HepG2 (cell line): Measurements from ENCODE around the gene RIIAD1. TPM values are rescaled to one million over a fixed set of nuclear protein-coding genes. Genes with fewer than 3 reads are reported as not detected.

Experiments
- ATAC-seq: fragments of 200-7000 bp; cut with Tn5 transposase; 3 replicates; pipeline ENCODE4 v1.9.1; 2020; ENCODE audit warnings: mild to moderate bottlenecking, moderate library complexity
- Bru-seq: library from RNA; stranded (reverse); fragments of 400-500 nt; gene quantifications from one replicate; lab custom pipeline; 2021; lab: Mats Ljungman, UMichigan
- BruChase-seq, 2 experiments: library from RNA; stranded (reverse); fragments of 400-500 nt; gene quantifications; one replicate each; lab custom pipeline; 2021; lab: Mats Ljungman, UMichigan
- BruUV-seq: library from RNA; stranded (reverse); fragments of 400-500 nt; replicated peaks from 2 replicates; lab custom pipeline; 2021; lab: Mats Ljungman, UMichigan
- CTCF ChIA-PET: fragments of 300-600 bp; formaldehyde crosslinking; extraction: SDS; loops from one replicate; lab custom pipeline; 2021; ENCODE audit warnings: low total read pairs, inconsistent platforms, low intra/inter-chr PET ratio; lab: Yijun Ruan, JAX
- POLR2A ChIA-PET: fragments of 350-600 bp; sonication (Branson Sonifier 250); formaldehyde crosslinking; loops from one replicate; lab custom pipeline; 2020; ENCODE audit warnings: antibody characterized with exemption, inconsistent platforms; lab: Yijun Ruan, JAX
- DNase-seq: peaks from one replicate; pipeline ENCODE4 v3.0.0-alpha.2; 2015; ENCODE audit warnings: low spot score
- FAIRE-seq: peaks from 3 replicates; lab custom pipeline; 2011; peaks lifted over from hg19 to GRCh38; lab: Jason Lieb, UNC
- H2AFZ ChIP-seq: one replicate; pipeline ENCODE4 v1.6.1; 2011; ENCODE audit warnings: low read length, inconsistent platforms
- H3K27ac ChIP-seq: fragments of 300-600 bp; 3 replicates; pipeline ENCODE4 v1.8.0; 2011; ENCODE audit warnings: mixed run types, mild to moderate bottlenecking, mixed read lengths, low read length, inconsistent platforms; ENCODE audit not compliant: insufficient read depth; ENCODE audit errors: extremely low read length
- H3K27me3 ChIP-seq, 2 experiments: fragments of 200-600 bp in 1 of 2; 2 replicates in 1 of 2; 3 replicates in 1 of 2; pipeline versions ENCODE4 v1.6.0 to v1.8.0; 2011; ENCODE audit warnings: low read length in 2 of 2, mild to moderate bottlenecking in 2 of 2, moderate library complexity in 2 of 2, inconsistent platforms in 1 of 2; ENCODE audit not compliant: insufficient read depth in 2 of 2, control insufficient read depth in 1 of 2
- H3K36me3 ChIP-seq, 2 experiments: fragments of 200-600 bp in 1 of 2; replicated peaks in 1 of 2; 2 replicates in 1 of 2; 3 replicates in 1 of 2; pipeline versions ENCODE4 v1.5.1 to v1.8.0; 2011; ENCODE audit warnings: low read length in 2 of 2, inconsistent platforms in 1 of 2; ENCODE audit not compliant: insufficient read depth in 2 of 2, control insufficient read depth in 1 of 2
- H3K4me1 ChIP-seq: 2 replicates; pipeline ENCODE4 v1.5.1; 2012; ENCODE audit warnings: low read length, inconsistent platforms; ENCODE audit not compliant: insufficient read depth
- H3K4me2 ChIP-seq: 2 replicates; pipeline ENCODE4 v1.6.0; 2011; ENCODE audit warnings: low read depth, low read length, inconsistent platforms
- H3K4me3 ChIP-seq, 3 experiments: fragments of 200-600 bp in 1 of 3; sonication (generic), shearing (Covaris generic) in 1 of 3; replicated peaks in 1 of 3; 2 replicates each; pipeline ENCODE4 v1.5.1; 2011 to 2016; ENCODE audit warnings: low read length in 3 of 3, inconsistent platforms in 2 of 3, low read depth in 2 of 3, mild to moderate bottlenecking in 2 of 3, control low read depth in 1 of 3, mixed read lengths in 1 of 3; ENCODE audit not compliant: insufficient read depth in 1 of 3
- H3K79me2 ChIP-seq: one replicate; pipeline ENCODE4 v1.6.1; 2011; ENCODE audit warnings: low read length, inconsistent platforms; ENCODE audit not compliant: insufficient read depth
- H3K9ac ChIP-seq: 2 replicates; pipeline ENCODE4 v1.6.0; 2011; ENCODE audit warnings: mild to moderate bottlenecking, low read depth, low read length, inconsistent platforms; ENCODE audit not compliant: insufficient read depth
- H3K9me3 ChIP-seq: 2 replicates; pipeline ENCODE4 v1.5.1; 2012; ENCODE audit warnings: mild to moderate bottlenecking, low read length
- H4K20me1 ChIP-seq: 2 replicates; pipeline ENCODE4 v1.6.0; 2011; ENCODE audit warnings: inconsistent platforms, mild to moderate bottlenecking, low read length, moderate library complexity; ENCODE audit not compliant: insufficient read depth
- ARNT ChIP-seq: fragments of 450-650 bp; IDR thresholded peaks from 2 replicates; pipeline ENCODE4 v1.6.1; 2017
- FOXA3 ChIP-seq: IDR thresholded peaks from 2 replicates; pipeline ENCODE4 v1.6.1; 2016; ENCODE audit warnings: missing genetic modification reagents, missing compliant biosample characterization
- HNRNPLL ChIP-seq: fragments of 200-400 bp; formaldehyde crosslinking; IDR thresholded peaks from 2 replicates; pipeline ENCODE4 v1.6.1; 2017; ENCODE audit warnings: mild to moderate bottlenecking, low read depth, low read length; ENCODE audit not compliant: poor library complexity, severe bottlenecking
- JARID2 ChIP-seq: sonication (generic); formaldehyde crosslinking; IDR thresholded peaks from 2 replicates; pipeline ENCODE4 v1.8.1; 2023; ENCODE audit warnings: missing genetic modification reagents, inconsistent platforms; ENCODE audit not compliant: insufficient replicate concordance
- RFX1 ChIP-seq: fragments of 450-650 bp; IDR thresholded peaks from 2 replicates; pipeline ENCODE4 v1.6.1; 2017
- RFX3 ChIP-seq: IDR thresholded peaks from 2 replicates; pipeline ENCODE4 v1.6.1; 2016; ENCODE audit warnings: missing biosample characterization, missing genetic modification reagents
- SAP130 ChIP-seq: IDR thresholded peaks from 2 replicates; pipeline ENCODE4 v1.6.1; 2016; ENCODE audit warnings: low read depth
- ZNF816 ChIP-seq: sonication (generic); formaldehyde crosslinking; IDR thresholded peaks from 2 replicates; pipeline ENCODE4 v1.8.0; 2022; ENCODE audit warnings: missing genetic modification reagents, mild to moderate bottlenecking, borderline replicate concordance
- WGBS: methylation state at CpG from one replicate; pipeline ENCODE4 v1.1.6; 2017; ENCODE audit warnings: low lambda C conversion rate; 5-methylcytosine and 5-hydroxymethylcytosine counted together
- in situ Hi-C: cut with HindIII; loops from 2 replicates; pipeline ENCODE4 v1.10.0; 2017; ENCODE audit warnings: low pct_unique_long_range_greater_than_20kb; ENCODE audit not compliant: extremely low pct_ligation_motif_present
- intact Hi-C: fragments of 100-400 bp; cut with micrococcal nuclease; formaldehyde crosslinking; loops from one replicate; pipeline ENCODE4 v1.10.0; 2022; ENCODE audit not compliant: unreplicated experiment
- long read RNA-seq, 2 experiments: library from RNA in 1 of 2; library from polyadenylated mRNA in 1 of 2; stranded (forward) in 1 of 2; unstranded in 1 of 2; transcript quantifications; one replicate each; pipeline ENCODE4 v2.0.0, GENCODE V29; 2019 to 2022
- polyA minus RNA-seq, 3 experiments: library from RNA; depleted of rRNA, polyadenylated mRNA; stranded (reverse); fragments of >200 nt; gene quantifications; 2 replicates each; pipeline ENCODE4 v1.2.3, GENCODE V29; 2011; ENCODE audit warnings: low replicate concordance in 1 of 3
- polyA plus RNA-seq, 8 experiments: library from polyadenylated mRNA; depleted of rRNA in 3 of 8; stranded (reverse) in 7 of 8; unstranded in 1 of 8; fragments of >200 nt; fragmentation: Illumina TruSeq in 4 of 8; extraction: Trizol in 4 of 8; gene quantifications; 2 replicates each; pipeline versions ENCODE4 v1.2.1 to v1.2.3, GENCODE V29; 2011 to 2016; ENCODE audit warnings: low read depth in 4 of 8, missing spikeins in 1 of 8, mixed read lengths in 1 of 8; ENCODE audit not compliant: insufficient read depth in 1 of 8
- total RNA-seq, 5 experiments: library from RNA; depleted of rRNA; stranded (reverse); fragments of >200 nt; fragmentation: Illumina TruSeq; extraction: Trizol; gene quantifications; 2 replicates each; pipeline ENCODE4 v1.2.3, GENCODE V29; 2016; ENCODE audit warnings: low read depth in 1 of 5
- TF ChIP-seq, protein P1 (sequence below): sonication (generic); formaldehyde crosslinking; IDR thresholded peaks from 2 replicates; pipeline ENCODE4 v1.8.1; 2023; ENCODE audit warnings: mild to moderate bottlenecking, moderate library complexity, missing genetic modification reagents
- TF ChIP-seq, protein P2 (sequence below): sonication (generic); formaldehyde crosslinking; IDR thresholded peaks from 2 replicates; pipeline ENCODE4 v1.8.1; 2023; ENCODE audit warnings: missing genetic modification reagents, mild to moderate bottlenecking, borderline replicate concordance
- TF ChIP-seq, protein P3 (sequence below): sonication (generic); formaldehyde crosslinking; IDR thresholded peaks from 2 replicates; pipeline ENCODE4 v1.8.1; 2022; ENCODE audit warnings: low read depth, mild to moderate bottlenecking, missing genetic modification reagents
- TF ChIP-seq, protein P4 (sequence below): sonication (generic); formaldehyde crosslinking; IDR thresholded peaks from 2 replicates; pipeline ENCODE4 v1.4.0; 2020; ENCODE audit warnings: missing genetic modification reagents

Gene RIIAD1, protein sequence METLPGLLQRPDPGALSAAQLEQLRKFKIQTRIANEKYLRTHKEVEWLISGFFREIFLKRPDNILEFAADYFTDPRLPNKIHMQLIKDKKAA
- total RNA-seq (2016; rRNA removed; fragmentation: Illumina TruSeq; extraction: Trizol) (not detected in 2 replicates), polyA plus RNA-seq (2011; rRNA removed) (not detected in 2 replicates), polyA minus RNA-seq (2011; rRNA and poly(A)+ RNA removed; ENCODE audit: low replicate concordance) (not detected in 2 replicates), Bru-seq, nascent RNA (percentile 5 among the genes with signal in this experiment), BruChase-seq, experiment 1, labeled RNA remaining after a 6-hour chase (percentile 9 among the genes with signal in this experiment), BruChase-seq, experiment 2, labeled RNA remaining after a 2-hour chase (percentile 5 among the genes with signal in this experiment)
- not detected in 2 replicates for total RNA-seq (2016; cell fraction: cytosol; rRNA removed; fragmentation: Illumina TruSeq; extraction: Trizol; ENCODE audit: low read depth)
- not detected in 2 replicates for total RNA-seq (2016; cell fraction: insoluble cytoplasmic fraction; rRNA removed; fragmentation: Illumina TruSeq; extraction: Trizol)
- total RNA-seq (2016; cell fraction: membrane; rRNA removed; fragmentation: Illumina TruSeq; extraction: Trizol): not detected in 2 replicates
- total RNA-seq (2016; cell fraction: nucleus; rRNA removed; fragmentation: Illumina TruSeq; extraction: Trizol): not detected in 2 replicates
- not detected in 2 replicates for polyA plus RNA-seq (2011; cell fraction: cytosol; rRNA removed)
- not detected in 2 replicates for polyA plus RNA-seq (2011; cell fraction: nucleus; rRNA removed)
- not detected in 2 replicates for polyA plus RNA-seq (2012)
- polyA plus RNA-seq (2016; cell fraction: cytosol; fragmentation: Illumina TruSeq; extraction: Trizol; ENCODE audit: low read depth): not detected in 2 replicates
- not detected in 2 replicates for polyA plus RNA-seq (2016; cell fraction: insoluble cytoplasmic fraction; fragmentation: Illumina TruSeq; extraction: Trizol; ENCODE audit: low read depth)
- polyA plus RNA-seq (2016; cell fraction: membrane; fragmentation: Illumina TruSeq; extraction: Trizol; ENCODE audit: low read depth): not detected in 2 replicates
- not detected in 2 replicates for polyA plus RNA-seq (2016; cell fraction: nucleus; fragmentation: Illumina TruSeq; extraction: Trizol; ENCODE audit: insufficient read depth, low read depth)
- not detected in 2 replicates for polyA minus RNA-seq (2011; cell fraction: cytosol; rRNA and poly(A)+ RNA removed)
- not detected in 2 replicates for polyA minus RNA-seq (2011; cell fraction: nucleus; rRNA and poly(A)+ RNA removed)
- long read RNA-seq, experiment 1: 0 reads
- long read RNA-seq, experiment 2: 0 reads

DNA sequence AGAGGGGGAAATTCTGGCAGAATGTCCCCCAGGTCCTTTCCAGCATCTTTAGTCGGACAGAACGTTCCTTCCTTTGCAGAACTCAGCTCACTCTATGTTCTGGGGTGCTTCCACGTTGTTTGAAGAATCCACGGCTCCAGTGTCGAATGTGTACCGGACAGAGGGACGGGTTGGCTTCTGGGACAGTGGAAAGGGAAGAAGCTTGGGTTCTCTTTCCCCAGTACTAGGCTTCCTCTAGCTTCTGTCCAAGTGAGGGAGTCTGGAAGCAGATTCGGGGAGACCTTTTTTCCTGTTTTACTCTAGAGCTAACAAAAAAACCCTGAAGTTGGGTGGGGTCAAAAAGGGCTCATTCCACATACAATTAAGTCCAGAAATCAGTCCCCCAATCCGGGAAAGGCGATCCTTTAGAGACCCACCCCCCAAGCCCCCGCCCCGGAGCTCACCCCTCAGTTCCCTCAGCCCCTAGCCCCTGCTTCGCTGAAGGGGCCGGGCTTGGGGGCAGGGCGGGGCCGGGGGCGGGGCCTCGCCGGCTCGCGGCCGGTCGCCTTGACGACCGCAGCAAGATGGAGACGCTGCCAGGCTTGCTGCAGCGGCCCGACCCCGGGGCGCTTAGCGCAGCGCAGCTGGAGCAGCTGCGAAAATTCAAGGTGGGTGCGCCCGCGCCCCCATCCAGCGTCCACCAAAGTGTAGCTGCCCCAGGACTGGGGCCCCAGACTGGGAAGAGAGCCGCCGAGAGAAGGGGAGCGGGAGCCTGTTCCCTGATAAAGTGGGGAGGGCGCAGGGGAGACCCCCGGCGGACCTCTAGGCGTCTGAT, at the start of gene RIIAD1:
Gene RIIAD1, plus strand, starts transcription at position 549 of the 814 bp plus-strand sequence. Its CDS starts 15 bp downstream, at position 564.
- in situ Hi-C loops (no loop called here), intact Hi-C loops (no loop called here)
- peak; percentile 72 for ATAC-seq
- peaks cover 3 to 35% of the 10 kb centered on the region in 2 experiments for H3K27me3 ChIP-seq
- no peak for DNase-seq
- POLR2A ChIA-PET: interaction anchor here (1.0 kb wide), 1 partner anchor 16 kb away, joined by 5 read pairs; no protein-coding TSS in a partner anchor
- H3K36me3 ChIP-seq: no peaks in the 10 kb centered on the region
- peak within 1 kb of the TSS; percentile 35 to 57 (median 35) for H3K4me3 ChIP-seq
- FAIRE-seq: no peak
- CTCF ChIA-PET: no interaction called here
- H3K27ac ChIP-seq: no peak within 1 kb of the TSS
- no peaks in the 10 kb centered on the region for H3K79me2 ChIP-seq
- no peak within 1 kb of the TSS for H2AFZ ChIP-seq
- H4K20me1 ChIP-seq: no peaks in the 10 kb centered on the region
- no peaks in the 10 kb centered on the region for H3K9me3 ChIP-seq
- 9% methylated on average over 19 of the region's 44 CpGs for WGBS
- H3K4me2 ChIP-seq: peak within 1 kb of the TSS; percentile 90
- H3K9ac ChIP-seq: peak within 1 kb of the TSS; percentile 13; the same call in 1 of the 2 replicates
- H3K4me1 ChIP-seq: peaks cover 44% of the 10 kb centered on the region
- no TSS peak for BruUV-seq
- no peak for TF ChIP-seq FOXA3 (CRISPR knock-in tag)
- no peak for TF ChIP-seq JARID2 (CRISPR knock-in tag)
- TF ChIP-seq, protein P1, sequence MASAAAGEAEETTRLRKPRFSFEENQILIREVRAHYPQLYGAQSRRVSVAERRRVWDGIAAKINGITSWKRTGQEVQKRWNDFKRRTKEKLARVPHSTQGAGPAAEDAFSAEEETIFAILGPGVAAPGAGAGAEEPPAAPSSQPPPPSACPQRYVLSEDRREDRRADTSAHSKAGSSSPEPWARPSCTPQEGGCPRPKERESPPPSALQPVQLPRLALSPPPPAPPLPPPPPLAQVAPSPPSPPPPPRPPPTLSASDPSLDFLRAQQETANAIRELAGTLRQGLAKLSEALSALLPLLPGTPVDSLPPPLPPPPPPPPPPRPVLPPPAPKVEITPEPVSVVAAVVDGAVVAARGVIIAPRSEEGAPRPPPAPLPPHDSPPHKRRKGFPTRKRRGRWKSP: 0 out of 2 replicates have a peak, but pooled peaks have one; percentile 12
- peak; percentile 66 for TF ChIP-seq RFX3 (CRISPR knock-in tag)
- TF ChIP-seq ZNF816 (CRISPR knock-in tag): no peak
- TF ChIP-seq, protein P2, sequence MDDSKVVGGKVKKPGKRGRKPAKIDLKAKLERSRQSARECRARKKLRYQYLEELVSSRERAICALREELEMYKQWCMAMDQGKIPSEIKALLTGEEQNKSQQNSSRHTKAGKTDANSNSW: no peak
- TF ChIP-seq ARNT: no peak
- 0 out of 2 replicates have a peak, but pooled peaks have one; percentile 23 for TF ChIP-seq RFX1
- peak; percentile 66 for TF ChIP-seq HNRNPLL
- 0 out of 2 replicates have a peak, but pooled peaks have one; percentile 14 for TF ChIP-seq SAP130 (CRISPR knock-in tag)
- TF ChIP-seq, protein P3, sequence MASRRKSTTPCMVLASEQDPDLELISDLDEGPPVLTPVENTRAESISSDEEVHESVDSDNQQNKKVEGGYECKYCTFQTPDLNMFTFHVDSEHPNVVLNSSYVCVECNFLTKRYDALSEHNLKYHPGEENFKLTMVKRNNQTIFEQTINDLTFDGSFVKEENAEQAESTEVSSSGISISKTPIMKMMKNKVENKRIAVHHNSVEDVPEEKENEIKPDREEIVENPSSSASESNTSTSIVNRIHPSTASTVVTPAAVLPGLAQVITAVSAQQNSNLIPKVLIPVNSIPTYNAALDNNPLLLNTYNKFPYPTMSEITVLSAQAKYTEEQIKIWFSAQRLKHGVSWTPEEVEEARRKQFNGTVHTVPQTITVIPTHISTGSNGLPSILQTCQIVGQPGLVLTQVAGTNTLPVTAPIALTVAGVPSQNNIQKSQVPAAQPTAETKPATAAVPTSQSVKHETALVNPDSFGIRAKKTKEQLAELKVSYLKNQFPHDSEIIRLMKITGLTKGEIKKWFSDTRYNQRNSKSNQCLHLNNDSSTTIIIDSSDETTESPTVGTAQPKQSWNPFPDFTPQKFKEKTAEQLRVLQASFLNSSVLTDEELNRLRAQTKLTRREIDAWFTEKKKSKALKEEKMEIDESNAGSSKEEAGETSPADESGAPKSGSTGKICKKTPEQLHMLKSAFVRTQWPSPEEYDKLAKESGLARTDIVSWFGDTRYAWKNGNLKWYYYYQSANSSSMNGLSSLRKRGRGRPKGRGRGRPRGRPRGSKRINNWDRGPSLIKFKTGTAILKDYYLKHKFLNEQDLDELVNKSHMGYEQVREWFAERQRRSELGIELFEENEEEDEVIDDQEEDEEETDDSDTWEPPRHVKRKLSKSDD (CRISPR knock-in tag): no peak
- TF ChIP-seq, protein P4, sequence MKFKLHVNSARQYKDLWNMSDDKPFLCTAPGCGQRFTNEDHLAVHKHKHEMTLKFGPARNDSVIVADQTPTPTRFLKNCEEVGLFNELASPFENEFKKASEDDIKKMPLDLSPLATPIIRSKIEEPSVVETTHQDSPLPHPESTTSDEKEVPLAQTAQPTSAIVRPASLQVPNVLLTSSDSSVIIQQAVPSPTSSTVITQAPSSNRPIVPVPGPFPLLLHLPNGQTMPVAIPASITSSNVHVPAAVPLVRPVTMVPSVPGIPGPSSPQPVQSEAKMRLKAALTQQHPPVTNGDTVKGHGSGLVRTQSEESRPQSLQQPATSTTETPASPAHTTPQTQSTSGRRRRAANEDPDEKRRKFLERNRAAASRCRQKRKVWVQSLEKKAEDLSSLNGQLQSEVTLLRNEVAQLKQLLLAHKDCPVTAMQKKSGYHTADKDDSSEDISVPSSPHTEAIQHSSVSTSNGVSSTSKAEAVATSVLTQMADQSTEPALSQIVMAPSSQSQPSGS (CRISPR knock-in tag): no peak
